HepG2 (cell line): ENCODE results near the gene DNAJC9. TPM values are rescaled to one million over a fixed set of nuclear protein-coding genes. Genes with fewer than 3 reads are reported as not detected.

Source experiments
- ATRX ChIP-seq: sonication (generic); formaldehyde crosslinking; IDR thresholded peaks from 2 replicates; pipeline ENCODE4 v1.4.0; 2020; ENCODE audit warnings: missing genetic modification reagents, borderline replicate concordance
- CHD4 ChIP-seq: fragments of 200-600 bp; sonication (generic); IDR thresholded peaks from 2 replicates; pipeline ENCODE4 v1.7.0; 2017; ENCODE audit warnings: mild to moderate bottlenecking, low read length, borderline replicate concordance
- DNMT1 ChIP-seq: sonication (generic); formaldehyde crosslinking; IDR thresholded peaks from 2 replicates; pipeline ENCODE4 v1.5.1; 2020; ENCODE audit warnings: mild to moderate bottlenecking, missing genetic modification reagents
- FIP1L1 ChIP-seq: fragments of 200-400 bp; formaldehyde crosslinking; IDR thresholded peaks from 2 replicates; pipeline ENCODE4 v1.6.1; 2018; ENCODE audit warnings: low read depth, mild to moderate bottlenecking, low read length, moderate library complexity, borderline replicate concordance; ENCODE audit not compliant: insufficient read depth
- FOSL1 ChIP-seq: sonication (generic); formaldehyde crosslinking; IDR thresholded peaks from 2 replicates; pipeline ENCODE4 v1.9.0; 2021; ENCODE audit warnings: missing genetic modification reagents, borderline replicate concordance
- GABPA ChIP-seq, 2 experiments: IDR thresholded peaks; 2 replicates each; pipeline ENCODE4 v1.6.1; 2011 to 2016; ENCODE audit warnings: low read depth in 2 of 2, low read length in 1 of 2, missing biosample characterization in 1 of 2, missing genetic modification characterization in 1 of 2
- HOXA7 ChIP-seq: sonication (generic); formaldehyde crosslinking; IDR thresholded peaks from 2 replicates; pipeline ENCODE4 v1.8.1; 2022; ENCODE audit warnings: mild to moderate bottlenecking, missing genetic modification reagents, moderate library complexity
- IRF2 ChIP-seq: IDR thresholded peaks from 2 replicates; pipeline ENCODE4 v1.6.1; 2018; ENCODE audit warnings: missing genetic modification reagents, missing compliant biosample characterization
- IRF9 ChIP-seq: sonication (generic); formaldehyde crosslinking; IDR thresholded peaks from 2 replicates; pipeline ENCODE4 v1.8.0; 2022; ENCODE audit warnings: missing genetic modification reagents, mild to moderate bottlenecking, borderline replicate concordance
- IRX3 ChIP-seq: sonication (generic); formaldehyde crosslinking; IDR thresholded peaks from 2 replicates; pipeline ENCODE4 v1.8.1; 2023; ENCODE audit warnings: mild to moderate bottlenecking, low read depth, missing genetic modification reagents, borderline replicate concordance
- NCOA5 ChIP-seq: sonication (generic); formaldehyde crosslinking; IDR thresholded peaks from 2 replicates; pipeline ENCODE4 v1.4.0; 2020; ENCODE audit warnings: missing genetic modification reagents
- NFATC3 ChIP-seq: sonication (generic); formaldehyde crosslinking; IDR thresholded peaks from 2 replicates; pipeline ENCODE4 v1.5.1; 2020; ENCODE audit warnings: mild to moderate bottlenecking, missing genetic modification reagents
- NFIB ChIP-seq: sonication (generic); formaldehyde crosslinking; IDR thresholded peaks from 2 replicates; pipeline ENCODE4 v1.9.0; 2021; ENCODE audit warnings: missing genetic modification reagents, mild to moderate bottlenecking, borderline replicate concordance
- SOX6 ChIP-seq, 2 experiments: fragments of 450-650 bp in 1 of 2; sonication (generic) in 1 of 2; formaldehyde crosslinking in 1 of 2; IDR thresholded peaks; 2 replicates each; pipeline versions ENCODE4 v1.4.0 to v1.6.1; 2017 to 2020; ENCODE audit warnings: antibody characterized with exemption in 1 of 2, mild to moderate bottlenecking in 1 of 2, missing genetic modification reagents in 1 of 2
- SP4 ChIP-seq: sonication (generic); formaldehyde crosslinking; IDR thresholded peaks from 2 replicates; pipeline ENCODE4 v1.8.1; 2023; ENCODE audit warnings: mild to moderate bottlenecking, missing genetic modification reagents
- SRSF4 ChIP-seq: fragments of 200-400 bp; formaldehyde crosslinking; IDR thresholded peaks from one replicate; pipeline ENCODE4 v1.6.1; 2018; ENCODE audit warnings: mild to moderate bottlenecking, low read depth, low read length, moderate library complexity; ENCODE audit not compliant: poor library complexity, severe bottlenecking
- ZBTB1 ChIP-seq: sonication (generic); formaldehyde crosslinking; IDR thresholded peaks from 2 replicates; pipeline ENCODE4 v1.4.0; 2020; ENCODE audit warnings: missing genetic modification reagents, borderline replicate concordance
- ZBTB43 ChIP-seq: sonication (generic); formaldehyde crosslinking; conservative IDR thresholded peaks from 2 replicates; pipeline ENCODE4 v1.4.0; 2020; ENCODE audit warnings: missing genetic modification reagents
- ZFP36 ChIP-seq: fragments of 150-350 bp; IDR thresholded peaks from 2 replicates; pipeline ENCODE4 v1.6.1; 2018; ENCODE audit warnings: borderline replicate concordance, low read length, low read depth; ENCODE audit not compliant: partially characterized antibody
- ZKSCAN5 ChIP-seq: sonication (generic); formaldehyde crosslinking; IDR thresholded peaks from 2 replicates; pipeline ENCODE4 v1.5.1; 2020; ENCODE audit warnings: mild to moderate bottlenecking, missing genetic modification reagents
- ZNF260 ChIP-seq: sonication (generic); formaldehyde crosslinking; IDR thresholded peaks from 2 replicates; pipeline ENCODE4 v1.4.0; 2020; ENCODE audit warnings: missing genetic modification reagents, low read depth, mild to moderate bottlenecking, borderline replicate concordance
- ZNF691 ChIP-seq: sonication (generic); formaldehyde crosslinking; IDR thresholded peaks from 2 replicates; pipeline ENCODE4 v1.4.0; 2020; ENCODE audit warnings: missing genetic modification reagents, low read depth, mild to moderate bottlenecking, borderline replicate concordance
- ZNF800 ChIP-seq: sonication (generic); formaldehyde crosslinking; IDR thresholded peaks from 2 replicates; pipeline ENCODE4 v1.4.0; 2020; ENCODE audit warnings: missing genetic modification reagents
- polyA plus RNA-seq, 8 experiments: library from polyadenylated mRNA; depleted of rRNA in 3 of 8; stranded (reverse) in 7 of 8; unstranded in 1 of 8; fragments of >200 nt; fragmentation: Illumina TruSeq in 4 of 8; extraction: Trizol in 4 of 8; gene quantifications; 2 replicates each; pipeline versions ENCODE4 v1.2.1 to v1.2.3, GENCODE V29; 2011 to 2016; ENCODE audit warnings: low read depth in 4 of 8, missing spikeins in 1 of 8, mixed read lengths in 1 of 8; ENCODE audit not compliant: insufficient read depth in 1 of 8
- total RNA-seq, 5 experiments: library from RNA; depleted of rRNA; stranded (reverse); fragments of >200 nt; fragmentation: Illumina TruSeq; extraction: Trizol; gene quantifications; 2 replicates each; pipeline ENCODE4 v1.2.3, GENCODE V29; 2016; ENCODE audit warnings: low read depth in 1 of 5

DNAJC9 gene
- total and polyA plus RNA-seq, 2 of the 13 experiments (the other 11 are each of a cell fraction or from before 2014, with no cell fraction given): 15.9 to 60.3 TPM

GRCh38 chr10:73252445-73253224 is 5.6 kb upstream of the DNAJC9 start, which contains the start of gene MRPS16 (continued):
- no peak for TF ChIP-seq ZNF800 (CRISPR knock-in tag)
- no peak for TF ChIP-seq NCOA5
- TF ChIP-seq FIP1L1: 0 out of 2 replicates have a peak, but pooled peaks have one; percentile 84
- TF ChIP-seq ZNF260 (CRISPR knock-in tag): no peak
- peak; percentile 61; the same call in 1 of the 2 replicates for TF ChIP-seq FOSL1 (CRISPR knock-in tag)
- peak; percentile 95 for TF ChIP-seq IRF2 (CRISPR knock-in tag)
- no peak for TF ChIP-seq ZBTB43
- no peak for TF ChIP-seq ZBTB1 (CRISPR knock-in tag)
- TF ChIP-seq NFATC3 (CRISPR knock-in tag): 0 out of 2 replicates have a peak, but pooled peaks have one; percentile 21
- TF ChIP-seq IRX3: peak; percentile 66; the same call in 1 of the 2 replicates
- peak; percentile 82 for TF ChIP-seq GABPA (IDR thresholded peaks at IDR 0.05; ENCODE audit: low read depth, low read length)
- TF ChIP-seq GABPA (CRISPR knock-in tag; IDR thresholded peaks at IDR 0.05; ENCODE audit: low read depth): peak; percentile 94
- TF ChIP-seq ZFP36: no peak
- no peak for TF ChIP-seq NFIB (CRISPR knock-in tag)
- no peak for TF ChIP-seq CHD4
- TF ChIP-seq SOX6 (IDR thresholded peaks at IDR 0.05): no peak
- peak; percentile 68; the same call in 1 of the 2 replicates for TF ChIP-seq SOX6 (CRISPR knock-in tag; IDR thresholded peaks at IDR 0.05)
- no peak for TF ChIP-seq HOXA7 (CRISPR knock-in tag)
- peak; percentile 38; the same call in 1 of the 2 replicates for TF ChIP-seq ZNF691 (CRISPR knock-in tag)
- TF ChIP-seq IRF9 (CRISPR knock-in tag): no peak
- TF ChIP-seq ATRX (CRISPR knock-in tag): no peak
- TF ChIP-seq DNMT1 (CRISPR knock-in tag): no peak
- no peak for TF ChIP-seq ZKSCAN5 (CRISPR knock-in tag)
- no peak for TF ChIP-seq SRSF4
- peak; percentile 90 for TF ChIP-seq SP4 (CRISPR knock-in tag)
